Upper lobe of right lung (tissue), 1 donor: ENCODE results near the gene TMEM117. TPM values are rescaled to one million over a fixed set of nuclear protein-coding genes. Genes with fewer than 3 reads are reported as not detected.
A peak's percentile ranks its signal among the peaks of the same experiment; 100 is the strongest.

Source experiments
- ATAC-seq: fragments of 200-7000 bp; cut with Tn5 transposase; one replicate; pipeline ENCODE4 v1.9.1; 2020; ENCODE audit warnings: mild to moderate bottlenecking, moderate library complexity
- DNase-seq: peaks from one replicate; pipeline ENCODE4 v3.0.0-alpha.2; 2020
- H3K27ac ChIP-seq: fragments of 200-600 bp; one replicate; pipeline ENCODE4 v1.8.0; 2022
- H3K27me3 ChIP-seq: fragments of 200-600 bp; one replicate; pipeline ENCODE4 v1.8.0; 2022; ENCODE audit warnings: mild to moderate bottlenecking
- H3K36me3 ChIP-seq: fragments of 200-600 bp; one replicate; pipeline ENCODE4 v1.8.0; 2022
- H3K4me1 ChIP-seq: fragments of 200-600 bp; one replicate; pipeline ENCODE4 v1.8.0; 2022
- H3K4me3 ChIP-seq: fragments of 200-600 bp; one replicate; pipeline ENCODE4 v1.8.0; 2022; ENCODE audit warnings: mild to moderate bottlenecking
- H3K9me3 ChIP-seq: fragments of 200-600 bp; one replicate; pipeline ENCODE4 v1.8.0; 2022
- CTCF ChIP-seq: fragments of 200-600 bp; IDR thresholded peaks from one replicate; pipeline ENCODE4 v1.8.0; 2022; ENCODE audit warnings: antibody characterized with exemption
- intact Hi-C: fragments of 100-400 bp; cut with DNase I; formaldehyde crosslinking; loops from one replicate; pipeline ENCODE4 v1.11.0; 2022
- total RNA-seq: library from RNA; stranded (reverse); fragmentation: NEBNext Ultra II Directional; extraction: Animal tissue kit (Norgen Biotek cat#: 25700); gene quantifications from one replicate; pipeline ENCODE4 v1.2.1, GENCODE V29; 2021
- donor health status: DM: no; HTN: yes; CAD: no; lungs with severe emphysema.

TMEM117 gene
- total RNA-seq, 1 donor from 2014 or later: 4.6 TPM

DNA sequence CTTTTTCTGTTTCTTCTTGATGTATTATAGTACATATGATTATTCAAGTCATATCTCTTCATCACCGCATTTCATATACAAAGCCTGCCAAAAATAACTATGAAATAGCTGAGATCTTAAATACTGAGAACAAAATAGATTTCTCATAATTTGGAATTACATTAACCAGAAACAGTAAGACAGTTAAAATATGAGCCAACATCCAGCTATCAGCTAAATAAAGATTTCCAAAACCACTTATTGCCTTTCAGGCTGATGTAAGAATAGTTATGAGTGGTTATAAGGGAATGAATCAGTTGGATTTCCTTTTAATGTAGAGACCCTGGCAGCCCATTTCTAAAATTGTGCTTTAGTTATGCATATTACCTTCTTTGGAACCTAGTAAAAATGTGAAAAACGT lies 47.4 kb downstream of the TMEM117 start:
- Histone ChIP-seq H3K4me3 (no peak overlapping the region), H3K27ac (no peak overlapping the region), H3K27me3 (no peaks in the 10 kb centered on the region), H3K9me3 (no peaks in the 10 kb centered on the region), H3K36me3 (no peaks in the 10 kb centered on the region), H3K4me1 (no peaks in the 10 kb centered on the region)
- ATAC-seq (no peak), DNase-seq (no peak)
- TF ChIP-seq CTCF: no peak
- intact Hi-C loops: no loop called here

- Histone ChIP-seq H3K27ac (no peak overlapping the region), H3K4me3 (no peak overlapping the region), H3K9me3 (no peaks in the 10 kb centered on the region), H3K4me1 (no peaks in the 10 kb centered on the region), H3K27me3 (no peaks in the 10 kb centered on the region), H3K36me3 (no peaks in the 10 kb centered on the region)
- TF ChIP-seq CTCF: no peak
- intact Hi-C loops: no loop called here
- DNase-seq: no peak
- no peak for ATAC-seq
Measured at GRCh38 chr12:43883748-43884147, 47.9 kb downstream of the TMEM117 start.

DNA sequence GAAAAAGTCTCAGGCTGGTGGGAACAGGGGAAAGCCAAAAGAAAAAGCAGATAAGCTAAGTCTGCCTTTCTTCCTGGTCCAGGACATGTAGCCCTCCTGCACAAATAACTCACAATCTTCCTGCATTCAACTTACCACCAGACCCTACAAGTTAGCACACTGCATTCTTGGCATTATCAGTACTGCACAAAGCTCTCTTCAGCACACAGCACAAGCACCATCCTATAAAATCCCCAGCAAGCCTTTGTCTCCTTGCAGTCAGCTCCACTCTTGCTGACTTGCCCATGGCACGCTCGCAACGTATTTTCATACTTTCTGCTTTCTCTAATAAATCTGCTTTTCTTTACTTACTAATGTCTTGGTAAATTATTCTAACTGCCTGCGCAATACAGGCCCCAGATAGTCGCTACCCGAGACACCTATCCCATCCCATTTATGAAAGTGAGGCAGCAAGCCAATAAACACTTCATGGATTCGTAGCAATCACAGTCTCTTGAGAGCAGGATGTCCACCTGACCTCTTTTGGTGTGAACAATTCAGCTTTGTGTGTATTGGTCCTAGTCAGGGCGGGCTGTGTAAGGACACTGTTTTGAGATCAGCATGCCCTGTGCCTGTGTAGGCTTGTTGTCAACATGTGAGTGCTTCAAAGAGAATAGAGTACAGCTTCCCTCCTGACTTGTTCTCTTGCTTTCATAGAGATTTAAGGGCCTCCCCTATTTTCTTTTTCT lies 49.0 kb downstream of the TMEM117 start:
- DNase-seq: no peak
- H3K4me1 ChIP-seq: no peaks in the 10 kb centered on the region
- H3K9me3 ChIP-seq: no peaks in the 10 kb centered on the region
- H3K27ac ChIP-seq: no peak overlapping the region
- no peaks in the 10 kb centered on the region for H3K27me3 ChIP-seq
- H3K36me3 ChIP-seq: no peaks in the 10 kb centered on the region
- H3K4me3 ChIP-seq: no peak overlapping the region
- intact Hi-C loops: no loop called here
- no peak for TF ChIP-seq CTCF
- peak; percentile 21 for ATAC-seq

DNA sequence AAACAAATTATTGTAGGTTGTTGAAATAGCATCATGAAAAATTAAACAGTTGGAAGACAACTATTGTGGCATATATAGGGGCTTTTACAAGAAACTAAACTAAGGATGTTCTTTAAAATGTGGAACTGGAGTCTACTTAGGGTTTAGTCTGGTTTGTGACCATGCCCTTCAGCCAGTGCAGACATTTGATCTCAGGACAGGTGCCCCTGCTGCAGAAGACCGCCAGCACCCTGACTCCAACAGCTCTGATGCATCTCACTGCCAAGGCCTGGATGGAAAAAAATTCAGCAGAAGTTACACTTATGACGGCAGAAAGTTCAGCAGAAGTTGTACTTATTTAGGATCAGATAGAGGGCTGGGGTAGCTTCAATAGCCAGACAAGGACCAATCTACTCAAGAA lies 51.5 kb downstream of the TMEM117 start:
- ATAC-seq: no peak
- intact Hi-C loops: no loop called here
- DNase-seq: no peak
- no peaks in the 10 kb centered on the region for H3K9me3 ChIP-seq
- no peaks in the 10 kb centered on the region for H3K36me3 ChIP-seq
- no peaks in the 10 kb centered on the region for H3K27me3 ChIP-seq
- H3K4me1 ChIP-seq: no peaks in the 10 kb centered on the region
- TF ChIP-seq CTCF: no peak
- H3K4me3 ChIP-seq: no peak overlapping the region
- H3K27ac ChIP-seq: no peak overlapping the region

DNA sequence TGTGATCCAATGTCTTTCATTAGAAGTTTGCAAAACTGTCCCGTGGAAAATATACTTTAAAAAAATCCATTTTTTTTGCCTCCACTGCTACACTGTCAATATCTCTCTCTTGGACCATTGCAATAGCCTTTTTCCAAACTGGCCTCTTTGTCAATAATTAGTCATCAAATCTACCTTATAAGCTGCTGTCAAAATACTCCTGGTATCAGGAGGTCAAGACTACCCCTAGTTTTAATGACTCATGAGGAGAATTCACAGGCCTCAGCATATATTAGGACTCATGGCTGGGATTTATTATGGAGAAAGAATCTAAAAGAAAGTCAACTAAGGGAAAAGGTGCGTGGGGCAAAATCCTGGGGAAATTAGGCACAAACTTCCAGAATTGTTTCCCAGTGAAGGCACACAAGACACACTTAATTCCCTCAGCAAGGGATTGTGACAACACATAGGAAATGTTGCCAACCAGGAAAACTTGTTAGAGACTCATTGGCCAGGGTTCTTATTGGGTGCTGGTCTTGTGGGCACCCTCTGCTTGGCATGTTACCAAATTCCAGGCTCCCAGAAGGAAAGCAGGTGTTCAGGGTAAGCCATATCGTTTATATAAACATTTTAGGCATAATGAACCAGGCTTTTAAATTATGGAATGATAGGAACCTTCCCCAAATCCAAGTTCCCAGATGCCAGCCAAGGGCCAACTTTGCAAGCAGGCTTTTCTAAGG lies 56.1 kb downstream of the TMEM117 start:
- Histone ChIP-seq H3K27ac (no peak overlapping the region), H3K36me3 (no peaks in the 10 kb centered on the region), H3K27me3 (no peaks in the 10 kb centered on the region), H3K4me1 (no peaks in the 10 kb centered on the region), H3K9me3 (no peaks in the 10 kb centered on the region), H3K4me3 (no peak overlapping the region)
- TF ChIP-seq CTCF: no peak
- intact Hi-C loops: no loop called here
- DNase-seq: no peak
- ATAC-seq: no peak
